Mammary epithelial cell (primary cell): ENCODE measurements around the gene SRP14.

Experiments used
- EZH2 ChIP-seq: IDR thresholded peaks from 2 replicates; pipeline ENCODE4 v1.6.1; 2012; ENCODE audit warnings: low read length, inconsistent platforms, borderline replicate concordance
- TF ChIP-seq, protein P1 (sequence below), 2 donors: IDR thresholded peaks in 1 of 2; conservative IDR thresholded peaks in 1 of 2; 2 replicates each; pipeline ENCODE4 v1.5.1; 2011 to 2012; ENCODE audit warnings: inconsistent platforms in 2 of 2, low read length in 2 of 2, mild to moderate bottlenecking in 2 of 2, control low read depth in 1 of 2, low read depth in 1 of 2; ENCODE audit not compliant: insufficient read depth in 1 of 2; ENCODE audit errors: extremely low read depth in 1 of 2

- no peak for TF ChIP-seq EZH2
- TF ChIP-seq, protein P1, sequence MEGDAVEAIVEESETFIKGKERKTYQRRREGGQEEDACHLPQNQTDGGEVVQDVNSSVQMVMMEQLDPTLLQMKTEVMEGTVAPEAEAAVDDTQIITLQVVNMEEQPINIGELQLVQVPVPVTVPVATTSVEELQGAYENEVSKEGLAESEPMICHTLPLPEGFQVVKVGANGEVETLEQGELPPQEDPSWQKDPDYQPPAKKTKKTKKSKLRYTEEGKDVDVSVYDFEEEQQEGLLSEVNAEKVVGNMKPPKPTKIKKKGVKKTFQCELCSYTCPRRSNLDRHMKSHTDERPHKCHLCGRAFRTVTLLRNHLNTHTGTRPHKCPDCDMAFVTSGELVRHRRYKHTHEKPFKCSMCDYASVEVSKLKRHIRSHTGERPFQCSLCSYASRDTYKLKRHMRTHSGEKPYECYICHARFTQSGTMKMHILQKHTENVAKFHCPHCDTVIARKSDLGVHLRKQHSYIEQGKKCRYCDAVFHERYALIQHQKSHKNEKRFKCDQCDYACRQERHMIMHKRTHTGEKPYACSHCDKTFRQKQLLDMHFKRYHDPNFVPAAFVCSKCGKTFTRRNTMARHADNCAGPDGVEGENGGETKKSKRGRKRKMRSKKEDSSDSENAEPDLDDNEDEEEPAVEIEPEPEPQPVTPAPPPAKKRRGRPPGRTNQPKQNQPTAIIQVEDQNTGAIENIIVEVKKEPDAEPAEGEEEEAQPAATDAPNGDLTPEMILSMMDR (conservative IDR thresholded peaks at IDR 0.05 in 1 of 2, IDR thresholded peaks at IDR 0.05 in 1 of 2; ENCODE audit: extremely low read depth in 1 of 2, insufficient read depth in 1 of 2, low read depth in 1 of 2, low read length in 2 of 2), result no peak
Observed at GRCh38 chr15:40065166-40065565, 26.2 kb upstream of the SRP14 start.
